ENCODE results near the gene CNN2. TPM values are rescaled to one million over a fixed set of nuclear protein-coding genes. Genes with fewer than 3 reads are reported as not detected.
A peak's percentile ranks its signal among the peaks of the same experiment; 100 is the strongest.

CNN2 gene
- polyA plus RNA-seq, 1 donor from 2014 or later: 42.8 TPM

- H3F3A ChIP-seq (ENCODE audit: insufficient read depth, low read length, poor library complexity, severe bottlenecking): no peaks in the 10 kb centered on the region
- no peak overlapping the region for H2AFZ ChIP-seq (ENCODE audit: low read depth, low read length)
- TF ChIP-seq RAD21 (conservative IDR thresholded peaks at IDR 0.05) (no peak), MXI1 (conservative IDR thresholded peaks at IDR 0.05; ENCODE audit: poor library complexity, severe bottlenecking) (no peak), EZH2 (IDR thresholded peaks at IDR 0.05; ENCODE audit: borderline replicate concordance, insufficient read depth, low read length, poor library complexity, severe bottlenecking) (no peak), SMC3 (conservative IDR thresholded peaks at IDR 0.05; ENCODE audit: poor library complexity) (no peak), REST (IDR thresholded peaks at IDR 0.05; ENCODE audit: borderline replicate concordance) (no peak), CTCF (IDR thresholded peaks at IDR 0.05; ENCODE audit: poor library complexity, severe bottlenecking) (no peak), TAF1 (IDR thresholded peaks at IDR 0.05; ENCODE audit: low read depth) (no peak), EP300 (conservative IDR thresholded peaks at IDR 0.05; ENCODE audit: poor library complexity, severe bottlenecking) (no peak), POLR2AphosphoS5 (IDR thresholded peaks at IDR 0.05) (no peak)
- H3K9ac ChIP-seq (ENCODE audit: low read length): no peak overlapping the region
- H3K4me2 ChIP-seq (ENCODE audit: low read length): no peak overlapping the region
- peaks cover 22% of the 10 kb centered on the region for H3K27me3 ChIP-seq (ENCODE audit: insufficient read depth, low read depth, low read length)
- H3K27ac ChIP-seq (ENCODE audit: low read length): no peak overlapping the region
- no peaks in the 10 kb centered on the region for H3K9me2 ChIP-seq (ENCODE audit: insufficient read depth, low read length)
- no peaks in the 10 kb centered on the region for H3K9me3 ChIP-seq (ENCODE audit: low read length)
- H3K4me3 ChIP-seq (ENCODE audit: low read length): no peak overlapping the region
- no peaks in the 10 kb centered on the region for H4K20me1 ChIP-seq (ENCODE audit: insufficient read depth)
- no peaks in the 10 kb centered on the region for H3K79me2 ChIP-seq (replicated peaks; ENCODE audit: insufficient read depth, low read length)
- no peaks in the 10 kb centered on the region for H3K36me3 ChIP-seq (ENCODE audit: insufficient read depth, low read length)
Measured at GRCh38 chr19:1063909-1064660, 37.7 kb downstream of the CNN2 start.

GRCh38 chr19:1064661-1065605 lies 38.5 kb downstream of the CNN2 start:
- Histone ChIP-seq H3K9ac (ENCODE audit: low read length) (no peak overlapping the region), H2AFZ (ENCODE audit: low read depth, low read length) (no peak overlapping the region), H3K27ac (ENCODE audit: low read length) (no peak overlapping the region), H3K4me2 (ENCODE audit: low read length) (no peak overlapping the region), H3K27me3 (ENCODE audit: insufficient read depth, low read depth, low read length) (peaks cover 28% of the 10 kb centered on the region), H3K9me2 (ENCODE audit: insufficient read depth, low read length) (no peaks in the 10 kb centered on the region), H3K9me3 (ENCODE audit: low read length) (no peaks in the 10 kb centered on the region), H3K36me3 (ENCODE audit: insufficient read depth, low read length) (no peaks in the 10 kb centered on the region), H4K20me1 (ENCODE audit: insufficient read depth) (no peaks in the 10 kb centered on the region), H3F3A (ENCODE audit: insufficient read depth, low read length, poor library complexity, severe bottlenecking) (no peaks in the 10 kb centered on the region), H3K4me3 (ENCODE audit: low read length) (no peak overlapping the region), H3K79me2 (replicated peaks; ENCODE audit: insufficient read depth, low read length) (no peaks in the 10 kb centered on the region)
- no peak for TF ChIP-seq RAD21 (conservative IDR thresholded peaks at IDR 0.05)
- TF ChIP-seq REST (IDR thresholded peaks at IDR 0.05; ENCODE audit: borderline replicate concordance): no peak
- no peak for TF ChIP-seq MXI1 (conservative IDR thresholded peaks at IDR 0.05; ENCODE audit: poor library complexity, severe bottlenecking)
- TF ChIP-seq CTCF (IDR thresholded peaks at IDR 0.05; ENCODE audit: poor library complexity, severe bottlenecking): peak; percentile 59
- no peak for TF ChIP-seq EP300 (conservative IDR thresholded peaks at IDR 0.05; ENCODE audit: poor library complexity, severe bottlenecking)

Data from neural cell (in vitro differentiated cells).